Astrocyte (in vitro differentiated cells and primary cell): ENCODE results near the gene IFNA17.
"Not testable (repeated sequence)": the region's sequence is repeated elsewhere in the genome, so short reads cannot be mapped to it uniquely, and the experiment has no call there.

Experiments used
- EZH2 ChIP-seq: IDR thresholded peaks from 2 replicates; pipeline ENCODE4 v1.6.1; 2012; ENCODE audit warnings: mild to moderate bottlenecking, low read length, inconsistent platforms; ENCODE audit not compliant: insufficient read depth
- TF ChIP-seq, protein P1 (sequence below): IDR thresholded peaks from 2 replicates; pipeline ENCODE4 v1.5.1; 2011; ENCODE audit warnings: low read depth, mild to moderate bottlenecking, inconsistent platforms, low read length, moderate library complexity; ENCODE audit not compliant: insufficient read depth

DNA sequence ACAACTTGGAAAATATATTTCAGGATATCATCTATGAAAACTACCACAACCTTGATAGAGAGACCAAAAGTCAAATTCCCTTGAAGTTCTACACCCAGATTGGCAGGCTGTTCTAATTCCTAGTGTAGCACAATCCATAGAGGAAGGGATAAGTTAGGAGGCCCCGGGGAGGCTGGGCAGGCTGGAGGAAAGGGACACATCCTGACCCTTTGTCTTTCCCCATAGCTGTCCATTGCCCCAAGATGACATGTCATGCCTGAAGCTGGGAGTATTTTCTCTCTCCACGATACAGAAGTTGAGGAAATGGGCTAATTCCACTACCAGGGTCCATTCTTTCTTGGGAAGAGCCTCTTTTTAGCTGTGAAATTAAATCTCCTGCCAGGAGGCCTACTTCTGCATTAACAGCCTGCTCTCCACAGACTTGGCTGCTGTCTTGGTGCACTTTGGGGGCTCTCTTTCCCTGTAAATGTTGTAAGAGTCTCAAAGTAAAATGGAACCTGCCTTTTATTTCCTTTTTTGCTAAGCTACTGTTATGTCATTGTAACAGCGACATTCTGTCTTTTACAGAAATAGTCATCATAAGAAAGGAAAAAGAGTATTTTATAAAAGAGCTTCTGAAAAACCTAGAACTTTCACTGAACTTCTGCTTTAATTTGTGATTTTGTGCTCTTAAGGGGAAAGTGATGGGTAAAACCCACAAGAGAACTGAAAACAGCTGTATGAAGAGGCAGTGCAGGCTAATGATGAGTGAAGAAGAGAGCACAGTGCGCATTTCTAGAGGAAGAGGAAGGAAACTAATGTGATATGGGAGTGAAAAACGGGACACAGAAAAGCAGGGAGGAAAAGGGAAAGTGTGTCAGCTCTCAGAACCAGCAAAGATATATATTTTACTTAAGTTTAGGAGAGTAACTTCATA lies 14.4 kb downstream of the IFNA17 start:
- TF ChIP-seq, protein P1, sequence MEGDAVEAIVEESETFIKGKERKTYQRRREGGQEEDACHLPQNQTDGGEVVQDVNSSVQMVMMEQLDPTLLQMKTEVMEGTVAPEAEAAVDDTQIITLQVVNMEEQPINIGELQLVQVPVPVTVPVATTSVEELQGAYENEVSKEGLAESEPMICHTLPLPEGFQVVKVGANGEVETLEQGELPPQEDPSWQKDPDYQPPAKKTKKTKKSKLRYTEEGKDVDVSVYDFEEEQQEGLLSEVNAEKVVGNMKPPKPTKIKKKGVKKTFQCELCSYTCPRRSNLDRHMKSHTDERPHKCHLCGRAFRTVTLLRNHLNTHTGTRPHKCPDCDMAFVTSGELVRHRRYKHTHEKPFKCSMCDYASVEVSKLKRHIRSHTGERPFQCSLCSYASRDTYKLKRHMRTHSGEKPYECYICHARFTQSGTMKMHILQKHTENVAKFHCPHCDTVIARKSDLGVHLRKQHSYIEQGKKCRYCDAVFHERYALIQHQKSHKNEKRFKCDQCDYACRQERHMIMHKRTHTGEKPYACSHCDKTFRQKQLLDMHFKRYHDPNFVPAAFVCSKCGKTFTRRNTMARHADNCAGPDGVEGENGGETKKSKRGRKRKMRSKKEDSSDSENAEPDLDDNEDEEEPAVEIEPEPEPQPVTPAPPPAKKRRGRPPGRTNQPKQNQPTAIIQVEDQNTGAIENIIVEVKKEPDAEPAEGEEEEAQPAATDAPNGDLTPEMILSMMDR, result peak; percentile 38
- TF ChIP-seq EZH2, result not testable (repeated sequence)
